Measurements from ENCODE around the gene MDFI.

DNA sequence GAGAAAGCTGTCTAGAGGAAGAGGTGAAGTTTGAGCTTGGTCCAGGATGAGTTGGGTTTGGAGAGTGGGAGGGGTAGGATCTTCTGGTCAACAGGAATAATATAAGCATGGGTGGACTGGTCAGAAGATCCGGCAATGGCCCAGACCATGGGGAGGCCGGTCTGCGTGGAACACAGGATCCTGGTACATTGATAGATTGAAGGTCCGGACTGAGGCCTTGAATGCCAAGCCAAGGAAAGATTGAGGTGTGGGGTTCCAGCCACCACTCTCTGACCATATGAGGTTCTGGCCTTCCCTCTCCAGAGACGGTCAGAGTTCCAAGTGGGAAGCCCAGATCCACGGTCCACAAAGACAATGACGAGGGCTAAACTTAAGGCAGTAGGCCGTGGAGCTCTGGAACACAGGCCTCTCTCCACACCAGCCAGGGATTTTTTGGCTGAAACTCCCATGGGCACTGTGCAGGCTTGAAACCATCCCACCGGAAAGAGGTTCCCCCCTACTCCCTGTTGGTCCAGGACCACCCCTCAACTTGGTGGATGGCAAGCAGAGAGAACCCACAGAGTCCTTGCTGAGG, 3.2 kb downstream of the MDFI start:
- TF ChIP-seq, protein P1, sequence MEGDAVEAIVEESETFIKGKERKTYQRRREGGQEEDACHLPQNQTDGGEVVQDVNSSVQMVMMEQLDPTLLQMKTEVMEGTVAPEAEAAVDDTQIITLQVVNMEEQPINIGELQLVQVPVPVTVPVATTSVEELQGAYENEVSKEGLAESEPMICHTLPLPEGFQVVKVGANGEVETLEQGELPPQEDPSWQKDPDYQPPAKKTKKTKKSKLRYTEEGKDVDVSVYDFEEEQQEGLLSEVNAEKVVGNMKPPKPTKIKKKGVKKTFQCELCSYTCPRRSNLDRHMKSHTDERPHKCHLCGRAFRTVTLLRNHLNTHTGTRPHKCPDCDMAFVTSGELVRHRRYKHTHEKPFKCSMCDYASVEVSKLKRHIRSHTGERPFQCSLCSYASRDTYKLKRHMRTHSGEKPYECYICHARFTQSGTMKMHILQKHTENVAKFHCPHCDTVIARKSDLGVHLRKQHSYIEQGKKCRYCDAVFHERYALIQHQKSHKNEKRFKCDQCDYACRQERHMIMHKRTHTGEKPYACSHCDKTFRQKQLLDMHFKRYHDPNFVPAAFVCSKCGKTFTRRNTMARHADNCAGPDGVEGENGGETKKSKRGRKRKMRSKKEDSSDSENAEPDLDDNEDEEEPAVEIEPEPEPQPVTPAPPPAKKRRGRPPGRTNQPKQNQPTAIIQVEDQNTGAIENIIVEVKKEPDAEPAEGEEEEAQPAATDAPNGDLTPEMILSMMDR (conservative IDR thresholded peaks at IDR 0.05; ENCODE audit: low read depth, low read length) = no peak
- no peak for TF ChIP-seq EZH2 (IDR thresholded peaks at IDR 0.05; ENCODE audit: low read length, unreplicated experiment)

Measured in PC-3 (cell line).